SK-N-SH (cell line): Measurements from ENCODE around the gene ST6GALNAC2. TPM values are rescaled to one million over a fixed set of nuclear protein-coding genes. Genes with fewer than 3 reads are reported as not detected.

Experiments used
- CTCF ChIA-PET: fragments of 300-600, 350-600 bp; formaldehyde crosslinking; extraction: SDS; loops from one replicate; lab custom pipeline; 2021; lab: Yijun Ruan, JAX
- POLR2A ChIA-PET: fragments of 350-600 bp; sonication (Branson Sonifier 250); formaldehyde crosslinking; extraction: SDS; loops from one replicate; lab custom pipeline; 2020; ENCODE audit warnings: antibody characterized with exemption, inconsistent platforms; lab: Yijun Ruan, JAX
- DNase-seq: peaks from one replicate; pipeline ENCODE4 v3.0.0; 2012
- H2AFZ ChIP-seq: fragments of 200-600 bp; sonication (generic); 2 replicates; pipeline ENCODE4 v1.8.1; 2016; ENCODE audit warnings: antibody characterized with exemption, mild to moderate bottlenecking, low read depth
- H3F3A ChIP-seq: fragments of 200-600 bp; sonication (generic); replicated peaks from 2 replicates; pipeline ENCODE3; 2016; ENCODE audit warnings: antibody characterized with exemption, mild to moderate bottlenecking; ENCODE audit not compliant: insufficient read depth
- H3K27ac ChIP-seq, 2 experiments: fragments of 200-500 bp in 1 of 2; fragments of 200-600 bp in 1 of 2; sonication (Bioruptor generic) in 1 of 2; sonication (generic), shearing (Covaris generic) in 1 of 2; 2 replicates each; pipeline versions ENCODE4 v1.5.1 to v1.6.1; 2014 to 2016; ENCODE audit warnings: low read depth in 2 of 2, inconsistent platforms in 1 of 2, low read length in 1 of 2, mild to moderate bottlenecking in 1 of 2, mixed read lengths in 1 of 2
- H3K27me3 ChIP-seq: fragments of 200-600 bp; sonication (generic), shearing (Covaris generic); 2 replicates; pipeline ENCODE4 v1.6.1; 2016; ENCODE audit warnings: mixed run types; ENCODE audit not compliant: insufficient read depth
- H3K36me3 ChIP-seq, 2 experiments: fragments of 200-500 bp in 1 of 2; fragments of 200-600 bp in 1 of 2; sonication (Bioruptor generic) in 1 of 2; sonication (generic) in 1 of 2; replicated peaks in 1 of 2; 2 replicates each; pipeline versions ENCODE3 to v1.5.1; 2014 to 2016; ENCODE audit warnings: low read length in 1 of 2, mild to moderate bottlenecking in 1 of 2; ENCODE audit not compliant: insufficient read depth in 2 of 2, control insufficient read depth in 1 of 2
- H3K4me1 ChIP-seq, 2 experiments: fragments of 200-500 bp in 1 of 2; fragments of 200-600 bp in 1 of 2; sonication (Bioruptor generic) in 1 of 2; sonication (generic), shearing (Covaris generic) in 1 of 2; 2 replicates each; pipeline versions ENCODE4 v1.5.1 to v1.6.1; 2014 to 2016; ENCODE audit warnings: low read depth in 1 of 2, low read length in 1 of 2, mixed run types in 1 of 2; ENCODE audit not compliant: insufficient read depth in 2 of 2, control insufficient read depth in 1 of 2
- H3K4me2 ChIP-seq: fragments of 200-600 bp; sonication (generic), shearing (Covaris generic); 2 replicates; pipeline ENCODE4 v1.6.1; 2017; ENCODE audit warnings: mixed run types
- H3K4me3 ChIP-seq, 2 experiments: fragments of 200-500 bp in 1 of 2; fragments of 200-600 bp in 1 of 2; sonication (Bioruptor generic) in 1 of 2; sonication (generic), shearing (Covaris generic) in 1 of 2; 2 replicates each; pipeline versions ENCODE4 v1.5.1 to v1.8.1; 2014 to 2016; ENCODE audit warnings: low read depth in 2 of 2, inconsistent platforms in 1 of 2, low read length in 1 of 2, mild to moderate bottlenecking in 1 of 2, mixed read lengths in 1 of 2, moderate library complexity in 1 of 2
- H3K79me2 ChIP-seq: fragments of 200-600 bp; sonication (generic); 2 replicates; pipeline ENCODE4 v1.8.1; 2017; ENCODE audit warnings: mild to moderate bottlenecking; ENCODE audit not compliant: insufficient read depth
- H3K9ac ChIP-seq: fragments of 200-600 bp; sonication (generic); 2 replicates; pipeline ENCODE4 v1.6.1; 2017; ENCODE audit warnings: mixed run types
- H3K9me2 ChIP-seq: fragments of 200-600 bp; sonication (generic); 2 replicates; pipeline ENCODE4 v1.6.1; 2017; ENCODE audit warnings: mixed run types
- H3K9me3 ChIP-seq: fragments of 200-600 bp; sonication (generic); 2 replicates; pipeline ENCODE4 v1.6.1; 2017; ENCODE audit warnings: mixed run types, mild to moderate bottlenecking, moderate library complexity
- H4K20me1 ChIP-seq: fragments of 200-600 bp; sonication (generic); 2 replicates; pipeline ENCODE4 v1.6.1; 2017; ENCODE audit warnings: mild to moderate bottlenecking, mixed run types; ENCODE audit not compliant: insufficient read depth
- CHD2 ChIP-seq: fragments of 150-350 bp; IDR thresholded peaks from 2 replicates; pipeline ENCODE4 v1.6.1; 2018; ENCODE audit warnings: low read length; ENCODE audit not compliant: partially characterized antibody
- FOXJ3 ChIP-seq: sonication (generic); formaldehyde crosslinking; IDR thresholded peaks from 2 replicates; pipeline ENCODE4 v1.5.1; 2020; ENCODE audit warnings: mild to moderate bottlenecking, missing genetic modification reagents
- FOXM1 ChIP-seq: IDR thresholded peaks from 2 replicates; pipeline ENCODE4 v1.4.0; 2012; ENCODE audit warnings: low read depth, mild to moderate bottlenecking
- GABPA ChIP-seq: IDR thresholded peaks from 2 replicates; pipeline ENCODE4 v1.4.0; 2012; ENCODE audit warnings: low read depth, mild to moderate bottlenecking
- GATA2 ChIP-seq: sonication (generic); formaldehyde crosslinking; IDR thresholded peaks from 2 replicates; pipeline ENCODE4 v1.5.0; 2020; ENCODE audit warnings: mild to moderate bottlenecking, missing genetic modification reagents
- NFIC ChIP-seq: IDR thresholded peaks from 2 replicates; pipeline ENCODE4 v1.4.0; 2012; ENCODE audit warnings: borderline replicate concordance
- POLR2AphosphoS5 ChIP-seq: IDR thresholded peaks from 2 replicates; pipeline ENCODE4 v1.6.1; 2012; ENCODE audit warnings: low read depth, low read length
- RXRA ChIP-seq: IDR thresholded peaks from 2 replicates; pipeline ENCODE4 v1.4.0; 2012; ENCODE audit warnings: low read depth, mild to moderate bottlenecking, borderline replicate concordance
- YY1 ChIP-seq: IDR thresholded peaks from 2 replicates; pipeline ENCODE4 v1.4.0; 2012; ENCODE audit warnings: low read depth, mild to moderate bottlenecking
- WGBS: methylation state at CpG from one replicate; pipeline ENCODE4 v1.1.6; 2017; ENCODE audit warnings: low lambda C conversion rate; 5-methylcytosine and 5-hydroxymethylcytosine counted together
- polyA plus RNA-seq, 3 experiments: library from polyadenylated mRNA; depleted of rRNA; stranded (reverse); fragments of >200 nt; gene quantifications; 2 replicates each; pipeline ENCODE4 v1.2.3, GENCODE V29; 2012
- TF ChIP-seq, protein P1 (sequence below): fragments of 150-350 bp; IDR thresholded peaks from 2 replicates; pipeline ENCODE4 v1.6.1; 2016; ENCODE audit warnings: mild to moderate bottlenecking, low read depth, low read length
- TF ChIP-seq, protein P2 (sequence below): IDR thresholded peaks from 2 replicates; pipeline ENCODE4 v1.6.1; 2012; ENCODE audit warnings: mild to moderate bottlenecking, low read depth, low read length, moderate library complexity
- TF ChIP-seq, protein P3 (sequence below): fragments of 150-350 bp; IDR thresholded peaks from 2 replicates; pipeline ENCODE4 v1.6.1; 2017; ENCODE audit warnings: antibody characterized with exemption, low read length, low read depth, borderline replicate concordance
- TF ChIP-seq, protein P4 (sequence below): fragments of 200-600 bp; sonication (generic); IDR thresholded peaks from 2 replicates; pipeline ENCODE4 v1.6.1; 2017; ENCODE audit warnings: antibody characterized with exemption, mild to moderate bottlenecking, moderate library complexity
- TF ChIP-seq, protein P5 (sequence below): IDR thresholded peaks from 2 replicates; pipeline ENCODE4 v1.4.0; 2012; ENCODE audit warnings: low read depth, borderline replicate concordance

Gene ST6GALNAC2
- polyA plus RNA-seq, 1 of the 3 experiments (the other 2 are of a cell fraction): 0.94 TPM

DNA sequence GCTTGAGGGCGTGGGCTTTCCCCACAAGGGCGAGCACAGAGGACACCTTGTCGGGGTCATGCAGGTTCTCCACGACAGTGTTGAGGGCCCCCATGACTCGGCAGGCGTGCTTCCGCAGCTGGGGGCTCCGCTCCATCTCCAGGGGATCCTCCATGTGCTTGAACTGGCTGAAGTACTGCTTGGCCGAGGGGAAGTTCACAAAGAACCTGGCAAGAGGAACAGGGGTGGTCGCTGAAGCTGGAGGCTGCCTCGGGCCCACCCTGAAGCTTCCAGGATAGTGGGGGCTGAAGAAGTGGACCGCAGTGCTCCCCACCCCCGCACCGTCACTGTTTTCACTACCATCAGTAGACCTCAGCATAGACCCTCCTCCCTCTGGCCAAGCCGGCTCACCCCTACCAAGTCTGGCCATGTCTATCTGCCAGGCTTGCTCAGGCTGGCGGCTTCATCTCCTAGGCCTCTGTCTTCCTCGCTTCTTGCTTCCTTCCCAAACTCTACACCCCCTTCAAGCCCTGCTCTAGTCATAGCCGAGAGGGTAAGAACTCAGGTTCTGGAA lies 54.1 kb downstream of the ST6GALNAC2 start:
- peak overlapping the region in 1 of 2 experiments; percentile 89; a peak in 2 of 4 replicates for H3K27ac ChIP-seq
- no peaks in the 10 kb centered on the region for H3K79me2 ChIP-seq
- WGBS: 90% methylated on average over 18 of the region's 18 CpGs
- H3K36me3 ChIP-seq: no peaks in the 10 kb centered on the region
- CTCF ChIA-PET: interaction anchor here (0.6 to 12.4 kb wide), 6 partner anchors 8 to 92 kb away, joined by 3 to 309 read pairs (median 10); partner anchors contain the start of genes CYGB and PRCD
- H3K4me3 ChIP-seq: no peak overlapping the region
- no peak overlapping the region for H2AFZ ChIP-seq
- TF ChIP-seq FOXJ3: 0 out of 2 replicates have a peak, but pooled peaks have one; percentile 6
- no peak for TF ChIP-seq NFIC
- no peak for TF ChIP-seq RXRA
- no peak for TF ChIP-seq CHD2
- no peaks in the 10 kb centered on the region for H4K20me1 ChIP-seq
- H3K4me1 ChIP-seq: peaks cover 13 to 79% of the 10 kb centered on the region in 2 experiments; a peak in 3 of 4 replicates
- peak; percentile 23 for DNase-seq
- POLR2A ChIA-PET: interaction anchor here (1.2 to 11.2 kb wide), 2 partner anchors 13 to 26 kb away, joined by 6 to 245 read pairs; no protein-coding TSS in a partner anchor
- no peak overlapping the region for H3K4me2 ChIP-seq
- peaks cover 14% of the 10 kb centered on the region for H3K27me3 ChIP-seq
- no peaks in the 10 kb centered on the region for H3K9me2 ChIP-seq
- H3K9me3 ChIP-seq: no peaks in the 10 kb centered on the region
- no peak overlapping the region for H3K9ac ChIP-seq
- peaks cover 8% of the 10 kb centered on the region for H3F3A ChIP-seq

DNA sequence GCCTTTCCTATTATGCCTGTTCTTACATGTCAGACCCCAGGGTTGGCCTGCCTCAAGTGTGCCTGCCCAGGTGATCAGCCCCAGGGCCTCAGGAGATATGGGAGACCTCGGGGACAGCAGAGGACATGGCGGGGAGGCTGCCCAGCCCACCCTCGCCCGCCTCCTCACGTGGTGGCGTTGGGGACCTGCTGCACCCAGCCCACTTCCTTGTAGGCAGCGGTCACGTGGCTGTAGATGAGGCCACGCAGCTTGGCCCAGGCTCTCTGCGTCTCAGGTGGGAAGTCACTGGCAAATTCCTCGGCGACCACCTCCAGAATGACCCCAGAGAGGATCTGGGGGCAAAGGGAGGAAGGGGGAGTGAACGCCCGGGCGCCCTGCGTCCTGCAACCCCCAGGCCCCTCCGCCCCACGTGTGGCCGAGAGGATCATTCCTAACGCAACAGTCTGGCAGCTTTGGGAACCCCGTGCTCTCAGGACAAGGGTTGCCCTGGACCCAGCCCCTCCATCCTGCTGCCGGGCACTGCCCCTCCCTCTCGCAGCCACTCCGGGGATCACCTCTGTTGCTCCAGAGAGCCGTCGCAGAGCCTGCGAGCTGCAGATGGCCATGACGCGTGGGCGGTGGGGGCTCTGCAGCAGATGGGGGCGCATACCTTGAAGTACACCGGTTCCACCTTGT lies 54.7 kb downstream of the ST6GALNAC2 start:
- H3K36me3 ChIP-seq: no peaks in the 10 kb centered on the region
- DNase-seq: peak; percentile 39
- ChIA-PET CTCF (interaction anchor here (0.8 to 12.4 kb wide), 7 partner anchors 8 to 93 kb away, joined by 3 to 309 read pairs (median 13); partner anchors contain the start of genes CYGB and PRCD), POLR2A (interaction anchor here (1.2 to 11.2 kb wide), 3 partner anchors 9 to 26 kb away, joined by 6 to 245 read pairs (median 34); partner anchors contain the start of gene PRCD)
- H4K20me1 ChIP-seq: no peaks in the 10 kb centered on the region
- no peaks in the 10 kb centered on the region for H3K79me2 ChIP-seq
- H3F3A ChIP-seq: peaks cover 7% of the 10 kb centered on the region
- no peak overlapping the region for H3K4me3 ChIP-seq
- peaks cover 8% of the 10 kb centered on the region; the same call in 1 of the 2 replicates for H3K27me3 ChIP-seq
- H3K9me3 ChIP-seq: no peaks in the 10 kb centered on the region
- peaks cover 13 to 73% of the 10 kb centered on the region in 2 experiments; a peak in 3 of 4 replicates for H3K4me1 ChIP-seq
- 94% methylated on average over 22 of the region's 32 CpGs for WGBS
- H3K27ac ChIP-seq: peak overlapping the region in 1 of 2 experiments; percentile 89; a peak in 2 of 4 replicates
- H2AFZ ChIP-seq: no peak overlapping the region
- no peak overlapping the region for H3K4me2 ChIP-seq
- no peak overlapping the region for H3K9ac ChIP-seq
- no peaks in the 10 kb centered on the region for H3K9me2 ChIP-seq
- TF ChIP-seq FOXM1 (no peak), YY1 (no peak), GATA2 (CRISPR knock-in tag) (no peak), POLR2AphosphoS5 (no peak), RXRA (no peak), CHD2 (no peak), GABPA (no peak)
- TF ChIP-seq, protein P1, sequence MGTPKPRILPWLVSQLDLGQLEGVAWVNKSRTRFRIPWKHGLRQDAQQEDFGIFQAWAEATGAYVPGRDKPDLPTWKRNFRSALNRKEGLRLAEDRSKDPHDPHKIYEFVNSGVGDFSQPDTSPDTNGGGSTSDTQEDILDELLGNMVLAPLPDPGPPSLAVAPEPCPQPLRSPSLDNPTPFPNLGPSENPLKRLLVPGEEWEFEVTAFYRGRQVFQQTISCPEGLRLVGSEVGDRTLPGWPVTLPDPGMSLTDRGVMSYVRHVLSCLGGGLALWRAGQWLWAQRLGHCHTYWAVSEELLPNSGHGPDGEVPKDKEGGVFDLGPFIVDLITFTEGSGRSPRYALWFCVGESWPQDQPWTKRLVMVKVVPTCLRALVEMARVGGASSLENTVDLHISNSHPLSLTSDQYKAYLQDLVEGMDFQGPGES: no peak
- TF ChIP-seq, protein P2, sequence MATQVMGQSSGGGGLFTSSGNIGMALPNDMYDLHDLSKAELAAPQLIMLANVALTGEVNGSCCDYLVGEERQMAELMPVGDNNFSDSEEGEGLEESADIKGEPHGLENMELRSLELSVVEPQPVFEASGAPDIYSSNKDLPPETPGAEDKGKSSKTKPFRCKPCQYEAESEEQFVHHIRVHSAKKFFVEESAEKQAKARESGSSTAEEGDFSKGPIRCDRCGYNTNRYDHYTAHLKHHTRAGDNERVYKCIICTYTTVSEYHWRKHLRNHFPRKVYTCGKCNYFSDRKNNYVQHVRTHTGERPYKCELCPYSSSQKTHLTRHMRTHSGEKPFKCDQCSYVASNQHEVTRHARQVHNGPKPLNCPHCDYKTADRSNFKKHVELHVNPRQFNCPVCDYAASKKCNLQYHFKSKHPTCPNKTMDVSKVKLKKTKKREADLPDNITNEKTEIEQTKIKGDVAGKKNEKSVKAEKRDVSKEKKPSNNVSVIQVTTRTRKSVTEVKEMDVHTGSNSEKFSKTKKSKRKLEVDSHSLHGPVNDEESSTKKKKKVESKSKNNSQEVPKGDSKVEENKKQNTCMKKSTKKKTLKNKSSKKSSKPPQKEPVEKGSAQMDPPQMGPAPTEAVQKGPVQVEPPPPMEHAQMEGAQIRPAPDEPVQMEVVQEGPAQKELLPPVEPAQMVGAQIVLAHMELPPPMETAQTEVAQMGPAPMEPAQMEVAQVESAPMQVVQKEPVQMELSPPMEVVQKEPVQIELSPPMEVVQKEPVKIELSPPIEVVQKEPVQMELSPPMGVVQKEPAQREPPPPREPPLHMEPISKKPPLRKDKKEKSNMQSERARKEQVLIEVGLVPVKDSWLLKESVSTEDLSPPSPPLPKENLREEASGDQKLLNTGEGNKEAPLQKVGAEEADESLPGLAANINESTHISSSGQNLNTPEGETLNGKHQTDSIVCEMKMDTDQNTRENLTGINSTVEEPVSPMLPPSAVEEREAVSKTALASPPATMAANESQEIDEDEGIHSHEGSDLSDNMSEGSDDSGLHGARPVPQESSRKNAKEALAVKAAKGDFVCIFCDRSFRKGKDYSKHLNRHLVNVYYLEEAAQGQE: no peak
- TF ChIP-seq, protein P3, sequence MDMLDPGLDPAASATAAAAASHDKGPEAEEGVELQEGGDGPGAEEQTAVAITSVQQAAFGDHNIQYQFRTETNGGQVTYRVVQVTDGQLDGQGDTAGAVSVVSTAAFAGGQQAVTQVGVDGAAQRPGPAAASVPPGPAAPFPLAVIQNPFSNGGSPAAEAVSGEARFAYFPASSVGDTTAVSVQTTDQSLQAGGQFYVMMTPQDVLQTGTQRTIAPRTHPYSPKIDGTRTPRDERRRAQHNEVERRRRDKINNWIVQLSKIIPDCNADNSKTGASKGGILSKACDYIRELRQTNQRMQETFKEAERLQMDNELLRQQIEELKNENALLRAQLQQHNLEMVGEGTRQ: no peak
- TF ChIP-seq, protein P4, sequence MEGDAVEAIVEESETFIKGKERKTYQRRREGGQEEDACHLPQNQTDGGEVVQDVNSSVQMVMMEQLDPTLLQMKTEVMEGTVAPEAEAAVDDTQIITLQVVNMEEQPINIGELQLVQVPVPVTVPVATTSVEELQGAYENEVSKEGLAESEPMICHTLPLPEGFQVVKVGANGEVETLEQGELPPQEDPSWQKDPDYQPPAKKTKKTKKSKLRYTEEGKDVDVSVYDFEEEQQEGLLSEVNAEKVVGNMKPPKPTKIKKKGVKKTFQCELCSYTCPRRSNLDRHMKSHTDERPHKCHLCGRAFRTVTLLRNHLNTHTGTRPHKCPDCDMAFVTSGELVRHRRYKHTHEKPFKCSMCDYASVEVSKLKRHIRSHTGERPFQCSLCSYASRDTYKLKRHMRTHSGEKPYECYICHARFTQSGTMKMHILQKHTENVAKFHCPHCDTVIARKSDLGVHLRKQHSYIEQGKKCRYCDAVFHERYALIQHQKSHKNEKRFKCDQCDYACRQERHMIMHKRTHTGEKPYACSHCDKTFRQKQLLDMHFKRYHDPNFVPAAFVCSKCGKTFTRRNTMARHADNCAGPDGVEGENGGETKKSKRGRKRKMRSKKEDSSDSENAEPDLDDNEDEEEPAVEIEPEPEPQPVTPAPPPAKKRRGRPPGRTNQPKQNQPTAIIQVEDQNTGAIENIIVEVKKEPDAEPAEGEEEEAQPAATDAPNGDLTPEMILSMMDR: no peak
- TF ChIP-seq, protein P5, sequence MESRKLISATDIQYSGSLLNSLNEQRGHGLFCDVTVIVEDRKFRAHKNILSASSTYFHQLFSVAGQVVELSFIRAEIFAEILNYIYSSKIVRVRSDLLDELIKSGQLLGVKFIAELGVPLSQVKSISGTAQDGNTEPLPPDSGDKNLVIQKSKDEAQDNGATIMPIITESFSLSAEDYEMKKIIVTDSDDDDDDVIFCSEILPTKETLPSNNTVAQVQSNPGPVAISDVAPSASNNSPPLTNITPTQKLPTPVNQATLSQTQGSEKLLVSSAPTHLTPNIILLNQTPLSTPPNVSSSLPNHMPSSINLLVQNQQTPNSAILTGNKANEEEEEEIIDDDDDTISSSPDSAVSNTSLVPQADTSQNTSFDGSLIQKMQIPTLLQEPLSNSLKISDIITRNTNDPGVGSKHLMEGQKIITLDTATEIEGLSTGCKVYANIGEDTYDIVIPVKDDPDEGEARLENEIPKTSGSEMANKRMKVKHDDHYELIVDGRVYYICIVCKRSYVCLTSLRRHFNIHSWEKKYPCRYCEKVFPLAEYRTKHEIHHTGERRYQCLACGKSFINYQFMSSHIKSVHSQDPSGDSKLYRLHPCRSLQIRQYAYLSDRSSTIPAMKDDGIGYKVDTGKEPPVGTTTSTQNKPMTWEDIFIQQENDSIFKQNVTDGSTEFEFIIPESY: no peak
